ENCODE measurements around the gene NYNRIN.
"Not testable (repeated sequence)": the region's sequence is repeated elsewhere in the genome, so short reads cannot be mapped to it uniquely, and the experiment has no call there.

NYNRIN gene

GRCh38 chr14:24398653-24399446 lies at the start of gene NYNRIN:
NYNRIN (plus strand) TSS chr14:24399003; CDS start chr14:24399247, 244 bp downstream.
- DNase-seq (ENCODE audit: low read depth): peak; percentile 23

GRCh38 chr14:24349742-24350141 lies 49.1 kb upstream of the NYNRIN start:
- no peak for DNase-seq (ENCODE audit: low read depth)

GRCh38 chr14:24351517-24351916 lies 47.3 kb upstream of the NYNRIN start:
- no peak for DNase-seq (ENCODE audit: low read depth)

- DNase-seq (ENCODE audit: low read depth): no peak
Measured at GRCh38 chr14:24353559-24354481, 45.0 kb upstream of the NYNRIN start.

GRCh38 chr14:24354482-24354825 lies 44.3 kb upstream of the NYNRIN start:
- not testable (repeated sequence) for DNase-seq (ENCODE audit: low read depth)

- DNase-seq (ENCODE audit: low read depth): no peak
Measured at GRCh38 chr14:24355009-24355408, 43.8 kb upstream of the NYNRIN start.

GRCh38 chr14:24356208-24356607 lies 42.6 kb upstream of the NYNRIN start:
- DNase-seq (ENCODE audit: low read depth): no peak

GRCh38 chr14:24360281-24360680 lies 38.5 kb upstream of the NYNRIN start:
- no peak for DNase-seq (ENCODE audit: low read depth)

- no peak for DNase-seq (ENCODE audit: low read depth)
Measured at GRCh38 chr14:24361326-24361725, 37.5 kb upstream of the NYNRIN start.

GRCh38 chr14:24362241-24362960 lies 36.4 kb upstream of the NYNRIN start:
- no peak for DNase-seq (ENCODE audit: low read depth)

GRCh38 chr14:24363401-24363800 lies 35.4 kb upstream of the NYNRIN start:
- DNase-seq (ENCODE audit: low read depth): no peak

GRCh38 chr14:24364841-24365240 lies 34.0 kb upstream of the NYNRIN start:
- DNase-seq (ENCODE audit: low read depth): no peak

- peak; percentile 37 for DNase-seq (ENCODE audit: low read depth)
Measured at GRCh38 chr14:24365600-24366412, 33.0 kb upstream of the NYNRIN start.

GRCh38 chr14:24366413-24366720 lies 32.4 kb upstream of the NYNRIN start:
- DNase-seq (ENCODE audit: low read depth): no peak

- DNase-seq (ENCODE audit: low read depth): no peak
Measured at GRCh38 chr14:24366721-24367513, 31.9 kb upstream of the NYNRIN start.

GRCh38 chr14:24367514-24368211 lies 31.1 kb upstream of the NYNRIN start, which contains the start of gene NFATC4:
NFATC4 (plus strand) TSS chr14:24368184; CDS start chr14:24368341, 157 bp downstream.
- no peak for DNase-seq (ENCODE audit: low read depth)

GRCh38 chr14:24368212-24368561 lies 30.6 kb upstream of the NYNRIN start:
- DNase-seq (ENCODE audit: low read depth): no peak

GRCh38 chr14:24368562-24369252 lies 30.1 kb upstream of the NYNRIN start:
- no peak for DNase-seq (ENCODE audit: low read depth)

- DNase-seq (ENCODE audit: low read depth): no peak
Measured at GRCh38 chr14:24369463-24369862, 29.3 kb upstream of the NYNRIN start.

Data from activated T-helper 1 cell treated with Interleukin-2 at 50 U/mL for 16 hours (primary cell).